ENCODE results near the gene TENM4.

TENM4 gene

GRCh38 chr11:78954261-78954660, 486.6 kb downstream of the TENM4 start:
- H3K9me3 ChIP-seq (ENCODE audit: control insufficient read depth in 1 of 2, low read length in 2 of 2): no peaks in the 10 kb centered on the region
- no peak overlapping the region for H3K4me3 ChIP-seq (ENCODE audit: low read depth in 1 of 2, low read length in 2 of 2)
- H3K4me1 ChIP-seq (ENCODE audit: control insufficient read depth in 1 of 2, insufficient read depth in 2 of 2, low read length in 2 of 2): no peaks in the 10 kb centered on the region
- H3K27me3 ChIP-seq (ENCODE audit: low read depth, low read length): no peaks in the 10 kb centered on the region
- no peak overlapping the region for H3K27ac ChIP-seq (ENCODE audit: low read length)
- no peaks in the 10 kb centered on the region for H3K36me3 ChIP-seq (ENCODE audit: control insufficient read depth in 1 of 2, insufficient read depth in 2 of 2, low read length in 2 of 2)

GRCh38 chr11:78952890-78953289, 487.9 kb downstream of the TENM4 start:
- Histone ChIP-seq H3K27me3 (ENCODE audit: low read depth, low read length) (no peaks in the 10 kb centered on the region), H3K4me3 (ENCODE audit: low read depth in 1 of 2, low read length in 2 of 2) (no peak overlapping the region), H3K27ac (ENCODE audit: low read length) (no peak overlapping the region), H3K36me3 (ENCODE audit: control insufficient read depth in 1 of 2, insufficient read depth in 2 of 2, low read length in 2 of 2) (no peaks in the 10 kb centered on the region), H3K9me3 (ENCODE audit: control insufficient read depth in 1 of 2, low read length in 2 of 2) (no peaks in the 10 kb centered on the region), H3K4me1 (ENCODE audit: control insufficient read depth in 1 of 2, insufficient read depth in 2 of 2, low read length in 2 of 2) (no peaks in the 10 kb centered on the region)

- no peaks in the 10 kb centered on the region for H3K9me3 ChIP-seq (ENCODE audit: control insufficient read depth in 1 of 2, low read length in 2 of 2)
- H3K4me3 ChIP-seq (ENCODE audit: low read depth in 1 of 2, low read length in 2 of 2): no peak overlapping the region
- no peaks in the 10 kb centered on the region for H3K36me3 ChIP-seq (ENCODE audit: control insufficient read depth in 1 of 2, insufficient read depth in 2 of 2, low read length in 2 of 2)
- H3K27ac ChIP-seq (ENCODE audit: low read length): no peak overlapping the region
- no peaks in the 10 kb centered on the region for H3K4me1 ChIP-seq (ENCODE audit: control insufficient read depth in 1 of 2, insufficient read depth in 2 of 2, low read length in 2 of 2)
- no peaks in the 10 kb centered on the region for H3K27me3 ChIP-seq (ENCODE audit: low read depth, low read length)
Observed at GRCh38 chr11:78952175-78952574, 488.7 kb downstream of the TENM4 start.

- Histone ChIP-seq H3K27me3 (ENCODE audit: low read depth, low read length) (no peaks in the 10 kb centered on the region), H3K27ac (ENCODE audit: low read length) (no peak overlapping the region), H3K9me3 (ENCODE audit: control insufficient read depth in 1 of 2, low read length in 2 of 2) (no peaks in the 10 kb centered on the region), H3K4me3 (ENCODE audit: low read depth in 1 of 2, low read length in 2 of 2) (no peak overlapping the region), H3K36me3 (ENCODE audit: control insufficient read depth in 1 of 2, insufficient read depth in 2 of 2, low read length in 2 of 2) (no peaks in the 10 kb centered on the region), H3K4me1 (ENCODE audit: control insufficient read depth in 1 of 2, insufficient read depth in 2 of 2, low read length in 2 of 2) (no peaks in the 10 kb centered on the region)
Observed at GRCh38 chr11:78949976-78950690, 490.7 kb downstream of the TENM4 start.

- Histone ChIP-seq H3K4me3 (ENCODE audit: low read depth in 1 of 2, low read length in 2 of 2) (no peak overlapping the region), H3K4me1 (ENCODE audit: control insufficient read depth in 1 of 2, insufficient read depth in 2 of 2, low read length in 2 of 2) (no peaks in the 10 kb centered on the region), H3K27ac (ENCODE audit: low read length) (no peak overlapping the region), H3K27me3 (ENCODE audit: low read depth, low read length) (no peaks in the 10 kb centered on the region), H3K9me3 (ENCODE audit: control insufficient read depth in 1 of 2, low read length in 2 of 2) (no peaks in the 10 kb centered on the region), H3K36me3 (ENCODE audit: control insufficient read depth in 1 of 2, insufficient read depth in 2 of 2, low read length in 2 of 2) (no peaks in the 10 kb centered on the region)
Observed at GRCh38 chr11:78946945-78947902, 493.6 kb downstream of the TENM4 start.

GRCh38 chr11:78943841-78944240, 497.0 kb downstream of the TENM4 start:
- no peaks in the 10 kb centered on the region for H3K27me3 ChIP-seq (ENCODE audit: low read depth, low read length)
- no peaks in the 10 kb centered on the region for H3K9me3 ChIP-seq (ENCODE audit: control insufficient read depth in 1 of 2, low read length in 2 of 2)
- H3K4me3 ChIP-seq (ENCODE audit: low read depth in 1 of 2, low read length in 2 of 2): no peak overlapping the region
- no peaks in the 10 kb centered on the region for H3K4me1 ChIP-seq (ENCODE audit: control insufficient read depth in 1 of 2, insufficient read depth in 2 of 2, low read length in 2 of 2)
- H3K36me3 ChIP-seq (ENCODE audit: control insufficient read depth in 1 of 2, insufficient read depth in 2 of 2, low read length in 2 of 2): no peaks in the 10 kb centered on the region
- no peak overlapping the region for H3K27ac ChIP-seq (ENCODE audit: low read length)

GRCh38 chr11:78943154-78943553, 497.7 kb downstream of the TENM4 start:
- Histone ChIP-seq H3K27ac (ENCODE audit: low read length) (no peak overlapping the region), H3K27me3 (ENCODE audit: low read depth, low read length) (no peaks in the 10 kb centered on the region), H3K4me1 (ENCODE audit: control insufficient read depth in 1 of 2, insufficient read depth in 2 of 2, low read length in 2 of 2) (no peaks in the 10 kb centered on the region), H3K36me3 (ENCODE audit: control insufficient read depth in 1 of 2, insufficient read depth in 2 of 2, low read length in 2 of 2) (no peaks in the 10 kb centered on the region), H3K9me3 (ENCODE audit: control insufficient read depth in 1 of 2, low read length in 2 of 2) (no peaks in the 10 kb centered on the region), H3K4me3 (ENCODE audit: low read depth in 1 of 2, low read length in 2 of 2) (no peak overlapping the region)

GRCh38 chr11:78941226-78941851, 499.5 kb downstream of the TENM4 start:
- Histone ChIP-seq H3K4me1 (ENCODE audit: control insufficient read depth in 1 of 2, insufficient read depth in 2 of 2, low read length in 2 of 2) (no peaks in the 10 kb centered on the region), H3K4me3 (ENCODE audit: low read depth in 1 of 2, low read length in 2 of 2) (no peak overlapping the region), H3K36me3 (ENCODE audit: control insufficient read depth in 1 of 2, insufficient read depth in 2 of 2, low read length in 2 of 2) (no peaks in the 10 kb centered on the region)

GRCh38 chr11:78940500-78941225, 500.2 kb downstream of the TENM4 start:
- no peaks in the 10 kb centered on the region for H3K36me3 ChIP-seq (ENCODE audit: control insufficient read depth in 1 of 2, insufficient read depth in 2 of 2, low read length in 2 of 2)
- no peak overlapping the region for H3K4me3 ChIP-seq (ENCODE audit: low read depth in 1 of 2, low read length in 2 of 2)
- no peaks in the 10 kb centered on the region for H3K27me3 ChIP-seq (ENCODE audit: low read depth, low read length)
- no peaks in the 10 kb centered on the region for H3K4me1 ChIP-seq (ENCODE audit: control insufficient read depth in 1 of 2, insufficient read depth in 2 of 2, low read length in 2 of 2)
- no peak overlapping the region for H3K27ac ChIP-seq (ENCODE audit: low read length)
- no peaks in the 10 kb centered on the region for H3K9me3 ChIP-seq (ENCODE audit: control insufficient read depth in 1 of 2, low read length in 2 of 2)

More at GRCh38 chr11:78941226-78941851, 499.5 kb downstream of the TENM4 start:
- Histone ChIP-seq H3K27me3 (ENCODE audit: low read depth, low read length) (no peaks in the 10 kb centered on the region), H3K27ac (ENCODE audit: low read length) (no peak overlapping the region), H3K9me3 (ENCODE audit: control insufficient read depth in 1 of 2, low read length in 2 of 2) (no peaks in the 10 kb centered on the region)

GRCh38 chr11:78938971-78939370, 501.9 kb downstream of the TENM4 start:
- H3K4me1 ChIP-seq (ENCODE audit: control insufficient read depth in 1 of 2, insufficient read depth in 2 of 2, low read length in 2 of 2): no peaks in the 10 kb centered on the region
- no peak overlapping the region for H3K27ac ChIP-seq (ENCODE audit: low read length)
- H3K27me3 ChIP-seq (ENCODE audit: low read depth, low read length): no peaks in the 10 kb centered on the region
- no peak overlapping the region for H3K4me3 ChIP-seq (ENCODE audit: low read depth in 1 of 2, low read length in 2 of 2)
- no peaks in the 10 kb centered on the region for H3K36me3 ChIP-seq (ENCODE audit: control insufficient read depth in 1 of 2, insufficient read depth in 2 of 2, low read length in 2 of 2)
- no peaks in the 10 kb centered on the region for H3K9me3 ChIP-seq (ENCODE audit: control insufficient read depth in 1 of 2, low read length in 2 of 2)

- H3K4me1 ChIP-seq (ENCODE audit: control insufficient read depth in 1 of 2, insufficient read depth in 2 of 2, low read length in 2 of 2): no peaks in the 10 kb centered on the region
- no peaks in the 10 kb centered on the region for H3K27me3 ChIP-seq (ENCODE audit: low read depth, low read length)
- no peak overlapping the region for H3K27ac ChIP-seq (ENCODE audit: low read length)
- H3K4me3 ChIP-seq (ENCODE audit: low read depth in 1 of 2, low read length in 2 of 2): no peak overlapping the region
- H3K9me3 ChIP-seq (ENCODE audit: control insufficient read depth in 1 of 2, low read length in 2 of 2): no peaks in the 10 kb centered on the region
- no peaks in the 10 kb centered on the region for H3K36me3 ChIP-seq (ENCODE audit: control insufficient read depth in 1 of 2, insufficient read depth in 2 of 2, low read length in 2 of 2)
Observed at GRCh38 chr11:78938036-78938435, 502.8 kb downstream of the TENM4 start.

Data from muscle layer of duodenum (tissue), 2 donors.